Neural progenitor cell (in vitro differentiated cells): ENCODE measurements around the gene CEACAM5.

Experiments used
- CTCF ChIP-seq: fragments of 200-600 bp; sonication (generic); IDR thresholded peaks from 2 replicates; pipeline ENCODE4 v1.5.1; 2017; ENCODE audit warnings: antibody characterized with exemption, mild to moderate bottlenecking
- EZH2 ChIP-seq: fragments of 200-600 bp; sonication (generic); IDR thresholded peaks from 2 replicates; pipeline ENCODE4 v1.6.1; 2017; ENCODE audit warnings: antibody characterized with exemption, mild to moderate bottlenecking, moderate library complexity
- EZH2phosphoT487 ChIP-seq: fragments of 200-600 bp; sonication (generic); IDR thresholded peaks from 2 replicates; pipeline ENCODE4 v1.6.1; 2017; ENCODE audit warnings: antibody characterized with exemption

GRCh38 chr19:41687419-41687818 lies 21.0 kb upstream of the CEACAM5 start:
- TF ChIP-seq CTCF (no peak), EZH2phosphoT487 (no peak), EZH2 (no peak)
